GM23338 (cell line): ENCODE data around the gene SIRPG.

Experiments used
- CTCF ChIP-seq, 2 experiments: fragments of 200-600 bp in 1 of 2; sonication (generic) in 1 of 2; conservative IDR thresholded peaks; 2 replicates each; pipeline versions ENCODE4 v1.5.1 to v1.6.1; 2016 to 2017; ENCODE audit warnings: antibody characterized with exemption in 2 of 2, low read depth in 2 of 2, mild to moderate bottlenecking in 2 of 2, moderate library complexity in 1 of 2
- EZH2 ChIP-seq: fragments of 200-600 bp; sonication (generic); IDR thresholded peaks from one replicate; pipeline ENCODE4 v1.8.0; 2017; ENCODE audit warnings: antibody characterized with exemption, mild to moderate bottlenecking, low read depth; ENCODE audit not compliant: unreplicated experiment

DNA sequence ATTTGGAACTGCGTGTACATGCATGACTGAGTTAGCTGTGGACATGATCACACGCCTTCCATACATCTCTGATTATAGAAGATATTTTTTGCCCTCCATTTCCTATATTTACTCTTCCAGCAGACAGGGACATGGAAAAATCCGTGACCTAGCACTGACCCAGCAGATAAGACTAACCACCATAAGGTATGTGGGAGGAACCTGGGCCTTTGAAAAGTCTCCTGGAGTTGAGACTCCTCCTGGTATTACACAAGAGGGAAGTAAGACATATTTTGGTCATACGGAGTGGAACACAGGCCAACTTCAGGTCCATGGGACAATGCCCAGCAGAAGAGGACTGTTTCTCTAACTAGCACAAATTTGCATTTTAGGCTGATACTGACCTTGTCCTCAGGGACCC lies 24.0 kb downstream of the SIRPG start:
- TF ChIP-seq CTCF (conservative IDR thresholded peaks at IDR 0.05; ENCODE audit: low read depth in 2 of 2) (no peak), EZH2 (no peak)
